ENCODE data around the gene OXTR.

OXTR gene

DNA sequence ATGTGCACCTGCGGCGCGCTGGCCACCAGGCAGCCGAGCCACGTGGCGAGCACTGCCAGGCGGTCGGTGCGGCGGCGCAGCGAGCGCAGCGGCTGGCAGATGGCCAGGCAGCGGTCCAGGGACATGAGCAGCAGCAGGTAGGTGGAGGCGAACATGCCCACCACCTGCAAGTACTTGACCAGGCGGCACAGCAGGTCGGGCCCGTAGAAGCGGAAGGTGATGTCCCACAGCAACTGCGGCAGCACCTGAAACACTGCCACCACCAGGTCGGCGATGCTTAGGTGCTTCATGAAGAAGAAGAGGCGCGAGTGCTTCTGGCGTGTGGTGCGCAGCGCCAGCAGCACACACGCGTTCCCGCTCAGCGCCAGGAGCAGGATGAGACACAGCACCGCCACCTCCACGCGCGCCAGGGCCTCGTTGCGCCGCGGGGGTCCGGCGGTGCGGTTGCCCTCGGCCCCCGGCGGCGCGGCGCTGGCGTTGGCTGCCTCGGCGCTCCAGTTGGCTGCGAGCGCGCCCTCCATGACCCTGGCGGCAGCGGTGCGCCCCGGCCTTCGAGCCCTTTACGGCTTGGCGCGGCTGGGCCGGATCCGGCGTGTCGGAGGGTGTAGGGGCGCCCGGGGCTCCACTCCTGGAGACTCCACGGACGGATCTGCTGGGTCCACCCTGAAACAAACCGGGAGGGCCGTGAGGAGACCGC is 1.6 kb downstream of the OXTR start:
- DNase-seq (ENCODE audit: low read depth in 1 of 2, low spot score in 1 of 2), result no peak

DNA sequence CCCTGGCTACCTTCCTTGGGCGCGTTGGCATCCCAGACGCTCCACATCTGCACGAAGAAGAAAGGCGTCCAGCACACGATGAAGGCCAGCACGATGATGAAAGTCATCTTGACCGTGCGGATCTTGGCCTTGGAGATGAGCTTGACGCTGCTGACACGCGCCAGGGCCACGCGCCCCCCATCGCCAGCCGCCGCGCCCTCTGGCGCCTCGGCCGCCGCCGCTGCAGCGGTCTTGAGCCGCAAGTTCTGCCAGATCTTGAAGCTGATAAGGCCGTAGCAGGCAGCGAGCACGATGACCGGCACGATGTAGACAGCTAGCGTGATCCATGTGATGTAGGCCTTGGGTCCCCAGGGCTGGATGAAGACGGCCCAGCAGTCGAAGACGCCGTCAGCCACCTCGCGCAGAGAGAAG is 2.2 kb downstream of the OXTR start:
- no peak for DNase-seq (ENCODE audit: low read depth in 1 of 2, low spot score in 1 of 2)

- DNase-seq (ENCODE audit: low read depth in 1 of 2, low spot score in 1 of 2), result no peak
Measured at GRCh38 chr3:8766148-8766547, 3.3 kb downstream of the OXTR start.

DNA sequence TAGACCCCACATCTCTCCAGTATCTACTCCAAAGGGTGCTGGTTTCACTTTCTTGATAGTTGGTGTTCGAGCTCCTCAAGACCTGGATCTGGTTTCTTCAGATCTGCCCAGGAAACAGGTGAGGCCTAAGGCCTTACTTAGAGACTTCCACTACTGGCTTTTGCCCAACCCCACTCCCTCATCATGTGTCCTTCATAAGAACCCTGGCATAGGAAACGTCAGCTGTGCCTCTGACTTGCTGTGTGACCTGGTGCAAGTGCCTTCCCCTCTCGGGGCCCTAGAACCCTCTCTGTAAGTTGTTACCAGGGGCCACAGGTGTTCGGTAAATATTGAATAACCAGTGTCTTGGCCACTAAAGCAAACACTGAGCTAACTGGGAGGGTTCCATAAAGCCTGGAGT is 3.9 kb downstream of the OXTR start:
- DNase-seq (ENCODE audit: low read depth in 1 of 2, low spot score in 1 of 2), result no peak

GRCh38 chr3:8764528-8764927 is 4.9 kb downstream of the OXTR start:
- DNase-seq (ENCODE audit: low read depth in 1 of 2, low spot score in 1 of 2), result no peak

DNA sequence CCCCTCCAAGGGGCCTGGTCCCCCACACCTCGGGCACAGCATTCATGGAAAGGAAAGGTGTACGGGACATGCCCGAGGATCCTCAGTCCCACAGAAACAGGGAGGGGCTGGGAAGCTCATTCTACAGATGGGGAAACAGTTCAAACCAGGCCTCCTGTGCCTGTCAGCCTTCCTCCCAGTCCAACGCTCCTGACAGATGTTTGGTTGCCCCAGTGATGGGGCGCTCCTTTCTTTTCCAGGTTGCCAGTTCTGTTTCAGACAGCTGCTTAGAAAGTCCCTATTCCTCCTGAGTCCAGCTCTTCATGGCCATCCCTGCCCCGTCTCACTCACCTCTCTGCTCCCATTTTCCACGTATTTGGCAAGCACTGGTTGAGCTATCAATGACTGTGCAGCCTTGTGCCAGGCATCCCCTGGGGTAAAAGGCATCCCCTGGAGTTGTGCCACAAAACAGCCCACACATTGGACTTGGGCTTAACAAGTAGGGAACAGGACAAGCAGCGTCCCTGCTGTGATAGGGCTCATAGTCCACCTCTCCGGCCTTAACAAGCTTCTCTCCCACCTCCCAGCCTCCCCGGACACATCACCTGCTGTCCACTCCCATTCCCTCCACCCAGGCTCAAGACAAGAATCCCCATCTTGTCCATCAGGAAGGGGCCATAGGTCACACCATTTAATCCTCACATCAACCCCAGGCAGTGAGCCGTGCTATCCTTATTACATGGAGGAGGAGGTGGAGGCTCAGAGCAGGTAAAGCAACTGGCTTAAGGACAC is 6.6 kb downstream of the OXTR start:
- no peak for DNase-seq (ENCODE audit: low read depth in 1 of 2, low spot score in 1 of 2)

DNA sequence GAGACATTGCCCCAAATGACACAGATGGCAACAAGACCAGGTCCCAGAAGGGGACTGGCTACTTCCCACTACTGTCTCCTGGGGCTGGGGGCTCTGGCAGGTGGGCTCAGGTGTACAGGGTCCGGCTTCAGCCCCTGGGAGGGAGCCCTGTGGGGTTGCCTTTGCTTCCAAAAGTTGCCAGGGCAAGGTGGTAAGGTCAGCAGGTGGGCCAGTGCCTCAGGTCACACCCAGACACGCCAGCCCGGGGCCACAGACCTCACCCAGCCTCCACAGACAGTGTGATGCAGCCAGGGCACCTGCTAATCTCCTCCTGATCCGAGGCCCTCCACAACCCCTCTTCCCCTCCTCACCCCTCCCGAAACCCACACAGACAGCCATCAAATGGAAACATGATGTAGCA is 7.5 kb downstream of the OXTR start:
- DNase-seq (ENCODE audit: low read depth in 1 of 2, low spot score in 1 of 2), result no peak

GRCh38 chr3:8760506-8760905 is 8.9 kb downstream of the OXTR start:
- DNase-seq (ENCODE audit: low read depth in 1 of 2, low spot score in 1 of 2), result no peak

DNA sequence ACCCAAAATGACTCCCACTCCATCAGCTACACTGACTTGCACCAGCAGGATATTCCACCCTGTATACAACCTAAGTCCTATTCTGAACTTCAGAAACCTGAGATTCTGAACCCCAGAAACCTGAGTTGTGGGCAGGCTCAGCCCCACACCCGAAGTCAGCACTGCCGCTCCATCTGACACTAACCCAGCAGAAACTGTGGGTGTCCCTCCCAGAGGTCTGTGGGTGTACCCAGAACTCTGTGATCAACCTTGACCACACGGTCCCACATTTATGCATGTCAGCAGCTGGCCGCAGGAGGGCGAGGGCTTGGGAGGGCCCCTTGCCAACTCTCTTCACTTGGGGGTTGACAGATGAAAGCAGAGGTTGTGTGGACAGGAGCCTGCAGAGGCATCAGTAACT is 9.3 kb downstream of the OXTR start:
- DNase-seq (ENCODE audit: low read depth in 1 of 2, low spot score in 1 of 2), result no peak

DNA sequence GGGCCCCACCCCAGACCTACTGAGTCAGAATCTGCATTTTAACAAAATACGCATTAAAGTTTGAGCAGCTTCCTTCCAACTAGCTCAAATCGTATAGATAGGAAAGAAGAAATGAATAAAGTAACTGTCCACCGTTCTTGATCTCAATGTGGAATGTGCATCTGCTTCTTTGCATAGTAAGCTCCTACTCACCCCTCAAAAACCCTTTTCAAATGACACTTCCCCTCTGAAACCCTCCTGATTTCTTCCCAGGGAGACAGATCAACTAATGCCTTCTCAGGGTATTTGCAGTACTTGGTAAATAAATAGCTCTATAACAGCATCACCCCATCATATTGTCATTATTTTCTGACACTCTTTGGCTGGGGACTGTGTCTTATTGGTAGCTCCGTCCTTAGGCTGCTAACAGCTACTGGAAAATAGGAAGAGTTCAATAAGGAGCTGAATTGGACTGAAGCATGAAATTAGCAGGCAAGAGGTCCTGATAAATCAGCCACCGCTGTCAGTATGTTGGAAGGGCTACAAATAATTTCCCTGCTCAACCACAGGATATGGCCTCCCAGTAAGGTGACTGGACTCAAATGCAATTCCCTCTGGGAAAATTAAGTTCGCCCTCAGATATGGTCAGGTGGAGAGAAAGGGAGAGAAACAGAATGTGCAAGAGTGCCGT is 10.2 kb downstream of the OXTR start:
- DNase-seq (ENCODE audit: low read depth in 1 of 2, low spot score in 1 of 2), result no peak

DNA sequence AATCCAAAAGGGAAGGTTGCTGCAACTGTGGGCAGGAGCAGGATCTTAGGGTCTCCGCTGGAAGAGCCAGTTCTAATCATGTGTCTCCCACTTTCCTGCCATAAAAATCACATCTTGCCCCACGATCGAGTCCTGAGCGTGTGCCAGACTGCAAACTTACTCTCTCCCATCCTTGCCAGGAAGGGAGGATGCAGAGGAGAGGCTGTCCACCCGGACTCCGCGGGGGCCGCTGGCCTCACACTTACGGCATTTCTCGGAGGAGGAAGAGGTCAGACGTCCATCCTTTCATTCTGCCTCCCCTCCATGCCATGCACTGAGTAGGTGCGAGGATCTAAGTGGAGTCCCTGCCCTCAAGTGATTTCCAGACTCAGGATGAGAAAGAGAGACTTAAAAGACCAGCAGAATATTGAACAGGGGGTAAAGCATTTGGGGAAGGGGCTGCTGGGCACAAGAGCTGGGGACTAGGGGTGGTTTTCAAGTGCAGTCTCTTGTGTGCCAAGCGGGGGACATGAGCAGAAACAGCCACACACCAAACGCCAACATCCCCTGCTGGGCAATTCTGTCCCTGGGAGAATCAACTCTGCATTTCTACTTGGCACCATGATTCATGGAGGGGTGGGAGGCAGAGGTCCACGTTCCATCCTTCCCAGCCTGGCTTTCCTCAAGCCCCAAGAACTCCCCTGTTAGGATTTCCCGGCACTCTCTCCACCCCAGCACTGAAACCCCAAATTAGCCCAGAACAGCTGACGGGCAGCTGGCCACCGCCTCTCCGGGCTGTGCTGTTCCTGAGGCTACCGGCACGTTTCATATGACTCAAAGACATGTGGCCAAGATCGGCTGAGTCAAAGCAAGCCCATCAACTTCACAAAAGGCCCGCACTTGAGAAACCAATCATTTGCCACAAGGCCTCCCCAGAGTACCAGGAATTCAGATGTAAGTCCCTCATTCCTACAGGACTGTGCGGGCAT is 11.6 kb downstream of the OXTR start:
- no peak for DNase-seq (ENCODE audit: low read depth in 1 of 2, low spot score in 1 of 2)

DNA sequence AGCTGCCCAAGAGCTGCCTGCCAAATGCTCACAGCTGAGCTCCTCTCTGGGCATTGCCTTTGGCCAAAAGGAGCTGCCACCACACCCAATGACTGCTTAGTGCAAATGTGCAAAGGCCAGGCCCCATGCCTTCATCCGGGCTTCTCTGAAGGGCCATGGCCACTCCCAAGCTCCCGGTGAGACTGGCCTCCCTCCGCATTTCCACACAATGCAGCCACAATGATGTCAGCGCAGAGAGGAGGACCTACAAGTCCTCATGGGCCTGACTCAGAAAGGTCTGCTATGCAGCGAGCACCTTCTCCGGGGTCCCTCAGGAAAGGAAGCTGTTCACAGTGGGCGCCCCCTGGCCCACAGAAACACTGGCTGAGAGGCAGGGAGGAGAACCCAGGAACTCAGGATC is 12.7 kb downstream of the OXTR start:
- DNase-seq (ENCODE audit: low read depth in 1 of 2, low spot score in 1 of 2), result no peak

DNA sequence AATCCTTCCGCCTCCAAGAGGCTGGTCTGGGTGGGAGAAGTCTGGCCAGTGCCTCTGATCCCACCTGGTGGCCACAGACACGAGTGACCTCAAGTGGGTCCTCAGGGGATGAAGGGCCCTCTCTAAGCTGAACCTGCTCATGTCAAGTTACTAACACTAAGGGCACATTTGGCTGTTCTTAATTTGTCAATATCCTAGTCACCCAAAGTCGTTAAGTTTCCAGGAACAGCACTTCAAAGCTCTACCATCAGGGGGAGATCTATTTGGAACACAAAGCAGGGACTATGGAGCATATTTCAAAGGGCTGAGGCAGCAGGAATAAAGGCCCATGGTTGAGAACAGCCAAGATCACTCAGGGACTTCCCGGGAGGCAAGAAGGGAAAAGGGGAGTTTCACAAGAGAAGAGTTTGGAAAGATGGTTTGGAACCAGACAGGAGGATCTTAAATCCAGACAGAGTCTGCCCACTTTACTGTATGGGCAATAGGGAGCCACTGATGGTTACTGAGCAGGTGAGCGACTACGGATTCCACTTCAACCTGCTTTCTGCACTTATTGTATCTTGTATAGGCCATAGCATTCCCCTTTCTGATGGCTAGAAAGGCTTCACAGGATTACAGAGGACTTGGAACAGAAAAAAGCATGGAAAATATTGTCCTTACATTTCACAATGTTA is 13.7 kb downstream of the OXTR start:
- DNase-seq (ENCODE audit: low read depth in 1 of 2, low spot score in 1 of 2), result no peak

DNA sequence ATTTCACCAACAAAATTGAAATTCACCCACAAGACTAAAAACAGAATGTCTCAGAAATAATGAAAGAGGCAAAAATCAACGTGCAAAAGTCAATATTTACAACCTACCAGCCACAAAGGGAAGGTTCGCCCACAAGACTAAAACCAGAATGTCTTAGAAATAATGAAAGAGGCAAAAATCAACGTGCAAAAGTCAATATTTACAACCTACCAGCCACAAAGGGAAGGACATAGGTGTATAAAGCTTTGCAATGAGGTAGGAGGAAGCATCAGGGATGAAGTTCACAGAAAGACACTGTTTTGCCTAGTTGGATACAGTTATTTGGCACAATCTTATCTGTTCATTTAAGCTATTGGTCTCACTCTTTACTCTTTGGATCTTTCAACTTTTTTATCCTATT is 14.3 kb downstream of the OXTR start:
- DNase-seq (ENCODE audit: low read depth in 1 of 2, low spot score in 1 of 2), result no peak

DNA sequence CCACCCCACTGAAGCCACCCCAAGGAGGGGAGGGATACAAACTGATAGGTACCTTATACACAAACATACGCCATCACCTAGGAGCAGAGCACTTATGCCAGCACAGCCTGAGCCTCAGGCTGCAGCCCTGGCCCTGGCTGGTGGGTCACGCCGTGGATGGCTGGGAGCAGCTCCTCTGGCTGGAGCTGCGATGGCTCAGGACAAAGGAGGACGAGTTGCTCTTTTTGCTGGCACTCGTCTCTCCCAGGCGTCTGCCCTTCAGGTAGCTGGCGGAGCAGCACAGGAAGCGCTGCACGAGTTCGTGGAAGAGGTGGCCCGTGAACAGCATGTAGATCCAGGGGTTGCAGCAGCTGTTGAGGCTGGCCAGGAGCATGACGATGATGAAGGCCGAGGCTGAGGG is 16.6 kb downstream of the OXTR start:
- no peak for DNase-seq (ENCODE audit: low read depth in 1 of 2, low spot score in 1 of 2)

- DNase-seq (ENCODE audit: low read depth in 1 of 2, low spot score in 1 of 2), result no peak
Measured at GRCh38 chr3:8749316-8749715, 20.1 kb downstream of the OXTR start.

GRCh38 chr3:8746780-8747345 is 22.6 kb downstream of the OXTR start:
- DNase-seq (ENCODE audit: low read depth in 1 of 2, low spot score in 1 of 2), result no peak

GRCh38 chr3:8745619-8746370 is 23.6 kb downstream of the OXTR start:
- no peak for DNase-seq (ENCODE audit: low read depth in 1 of 2, low spot score in 1 of 2)

DNA sequence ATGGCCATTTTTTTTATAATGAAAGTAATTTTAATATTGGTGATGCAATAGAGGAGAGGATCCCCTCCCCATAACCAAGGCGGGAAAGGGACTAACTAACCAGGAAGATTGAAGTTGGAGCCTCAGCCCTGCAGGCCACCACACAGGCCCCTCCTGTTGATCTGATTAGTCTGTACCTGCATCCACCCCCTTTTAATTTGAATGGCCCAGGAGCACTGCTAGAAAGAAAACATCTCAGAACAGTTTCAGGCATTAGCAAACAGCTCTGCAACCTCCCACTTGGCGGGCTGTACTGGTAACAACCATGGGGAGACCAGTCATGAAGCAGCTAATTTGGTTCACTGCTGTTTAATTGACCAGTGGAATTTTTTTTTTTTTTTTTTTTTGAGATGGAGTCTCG is 25.5 kb downstream of the OXTR start:
- DNase-seq (ENCODE audit: low read depth in 1 of 2, low spot score in 1 of 2), result no peak
